Panc1 (cell line): ENCODE data around the gene IL18RAP. TPM values are rescaled to one million over a fixed set of nuclear protein-coding genes. Genes with fewer than 3 reads are reported as not detected.

Experiments
- ATAC-seq: fragments of 200-7000 bp; cut with Tn5 transposase; 2 replicates; pipeline ENCODE4 v1.9.1; 2020; ENCODE audit warnings: mild to moderate bottlenecking, moderate library complexity
- Bru-seq: library from RNA; stranded (reverse); fragments of 400-500 nt; gene quantifications from one replicate; lab custom pipeline; 2021; lab: Mats Ljungman, UMichigan
- BruChase-seq, 2 experiments: library from RNA; stranded (reverse); fragments of 400-500 nt; gene quantifications; one replicate each; lab custom pipeline; 2021; lab: Mats Ljungman, UMichigan
- BruUV-seq: library from RNA; stranded (reverse); fragments of 400-500 nt; replicated peaks from 2 replicates; lab custom pipeline; 2021; lab: Mats Ljungman, UMichigan
- CTCF ChIA-PET: fragments of 300-600 bp; sonication (Branson Sonifier 250); formaldehyde crosslinking; loops from one replicate; lab custom pipeline; 2022; ENCODE audit warnings: antibody characterized with exemption; lab: Charles Lee
- POLR2A ChIA-PET: fragments of 300-600 bp; sonication (Branson Sonifier 250); formaldehyde crosslinking; loops from one replicate; lab custom pipeline; 2022; ENCODE audit warnings: antibody characterized with exemption; lab: Charles Lee
- DNase-seq: peaks from one replicate; pipeline ENCODE4 v3.0.0-alpha.2; 2010; ENCODE audit warnings: low read depth, low spot score
- H3K27ac ChIP-seq: 2 replicates; pipeline ENCODE4 v1.5.1; 2011; ENCODE audit warnings: mild to moderate bottlenecking, low read length, inconsistent platforms
- H3K27me3 ChIP-seq: fragments of 200-500 bp; sonication (Bioruptor generic); 2 replicates; pipeline ENCODE4 v1.6.0; 2014; ENCODE audit warnings: low read length, inconsistent platforms; ENCODE audit not compliant: control insufficient read depth, insufficient read depth
- H3K36me3 ChIP-seq: fragments of 200-500 bp; sonication (Bioruptor generic); 2 replicates; pipeline ENCODE4 v1.5.1; 2014; ENCODE audit warnings: inconsistent platforms, mild to moderate bottlenecking, low read length, moderate library complexity; ENCODE audit not compliant: control insufficient read depth, insufficient read depth
- H3K4me1 ChIP-seq: 2 replicates; pipeline ENCODE4 v1.5.1; 2011; ENCODE audit warnings: inconsistent platforms, mild to moderate bottlenecking, low read length, moderate library complexity; ENCODE audit not compliant: control insufficient read depth, insufficient read depth
- H3K4me3 ChIP-seq, 2 experiments: 2 replicates each; pipeline ENCODE4 v1.5.1; 2011 to 2012; ENCODE audit warnings: low read depth in 2 of 2, low read length in 2 of 2, mild to moderate bottlenecking in 2 of 2, inconsistent platforms in 1 of 2, moderate library complexity in 1 of 2
- H3K9me3 ChIP-seq: fragments of 200-500 bp; sonication (Bioruptor generic); 2 replicates; pipeline ENCODE4 v1.5.1; 2014; ENCODE audit warnings: low read depth, mild to moderate bottlenecking, inconsistent platforms, low read length, moderate library complexity; ENCODE audit not compliant: control insufficient read depth, insufficient read depth
- CTCF ChIP-seq: fragments of 450-650 bp; IDR thresholded peaks from 2 replicates; pipeline ENCODE4 v1.5.1; 2017; ENCODE audit warnings: mild to moderate bottlenecking
- POLR2AphosphoS5 ChIP-seq: IDR thresholded peaks from 2 replicates; pipeline ENCODE4 v1.6.1; 2012; ENCODE audit warnings: mild to moderate bottlenecking, low read depth, low read length, moderate library complexity
- SIN3A ChIP-seq: IDR thresholded peaks from 2 replicates; pipeline ENCODE4 v1.6.1; 2012; ENCODE audit warnings: low read depth, mild to moderate bottlenecking, low read length, moderate library complexity, borderline replicate concordance; ENCODE audit not compliant: insufficient read depth
- TCF7L2 ChIP-seq: IDR thresholded peaks from 2 replicates; pipeline ENCODE4 v1.6.1; 2011; ENCODE audit warnings: mild to moderate bottlenecking, low read depth, low read length, inconsistent platforms
- in situ Hi-C: cut with HindIII; loops from 2 replicates; pipeline ENCODE4 v1.10.0; 2016; ENCODE audit warnings: low sequenced_read_pairs, low pct_unique_long_range_greater_than_20kb
- intact Hi-C: fragments of 100-400 bp; cut with micrococcal nuclease; formaldehyde crosslinking; loops from one replicate; pipeline ENCODE4 v1.10.0; 2022; ENCODE audit not compliant: unreplicated experiment
- long read RNA-seq: library from polyadenylated mRNA; unstranded; transcript quantifications from one replicate; pipeline ENCODE4 v2.0.0, GENCODE V29; 2021; ENCODE audit not compliant: unreplicated experiment
- polyA plus RNA-seq: library from polyadenylated mRNA; unstranded; fragments of >200 nt; gene quantifications from one replicate; pipeline ENCODE4 v1.2.1, GENCODE V29; 2012; ENCODE audit warnings: missing spikeins; ENCODE audit not compliant: insufficient read length
- total RNA-seq: library from RNA; stranded (reverse); gene quantifications from one replicate; pipeline ENCODE4 v1.2.1, GENCODE V29; 2021; ENCODE audit not compliant: unreplicated experiment
- TF ChIP-seq, protein P1 (sequence below), 2 experiments: IDR thresholded peaks; 2 replicates each; pipeline ENCODE4 v1.6.1; 2011 to 2012; ENCODE audit warnings: low read depth in 2 of 2, control low read depth in 1 of 2, low read length in 1 of 2, mild to moderate bottlenecking in 1 of 2, moderate library complexity in 1 of 2; ENCODE audit not compliant: insufficient read depth in 1 of 2

The IL18RAP gene, protein sequence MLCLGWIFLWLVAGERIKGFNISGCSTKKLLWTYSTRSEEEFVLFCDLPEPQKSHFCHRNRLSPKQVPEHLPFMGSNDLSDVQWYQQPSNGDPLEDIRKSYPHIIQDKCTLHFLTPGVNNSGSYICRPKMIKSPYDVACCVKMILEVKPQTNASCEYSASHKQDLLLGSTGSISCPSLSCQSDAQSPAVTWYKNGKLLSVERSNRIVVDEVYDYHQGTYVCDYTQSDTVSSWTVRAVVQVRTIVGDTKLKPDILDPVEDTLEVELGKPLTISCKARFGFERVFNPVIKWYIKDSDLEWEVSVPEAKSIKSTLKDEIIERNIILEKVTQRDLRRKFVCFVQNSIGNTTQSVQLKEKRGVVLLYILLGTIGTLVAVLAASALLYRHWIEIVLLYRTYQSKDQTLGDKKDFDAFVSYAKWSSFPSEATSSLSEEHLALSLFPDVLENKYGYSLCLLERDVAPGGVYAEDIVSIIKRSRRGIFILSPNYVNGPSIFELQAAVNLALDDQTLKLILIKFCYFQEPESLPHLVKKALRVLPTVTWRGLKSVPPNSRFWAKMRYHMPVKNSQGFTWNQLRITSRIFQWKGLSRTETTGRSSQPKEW
- not detected for total RNA-seq
- polyA plus RNA-seq: not detected
- Bru-seq, nascent RNA: not detected
- BruChase-seq, experiment 1, labeled RNA remaining after a 2-hour chase: percentile 3 among the genes with signal in this experiment
- BruChase-seq, experiment 2, labeled RNA remaining after a 6-hour chase: percentile 7 among the genes with signal in this experiment
- long read RNA-seq: 0 reads

DNA sequence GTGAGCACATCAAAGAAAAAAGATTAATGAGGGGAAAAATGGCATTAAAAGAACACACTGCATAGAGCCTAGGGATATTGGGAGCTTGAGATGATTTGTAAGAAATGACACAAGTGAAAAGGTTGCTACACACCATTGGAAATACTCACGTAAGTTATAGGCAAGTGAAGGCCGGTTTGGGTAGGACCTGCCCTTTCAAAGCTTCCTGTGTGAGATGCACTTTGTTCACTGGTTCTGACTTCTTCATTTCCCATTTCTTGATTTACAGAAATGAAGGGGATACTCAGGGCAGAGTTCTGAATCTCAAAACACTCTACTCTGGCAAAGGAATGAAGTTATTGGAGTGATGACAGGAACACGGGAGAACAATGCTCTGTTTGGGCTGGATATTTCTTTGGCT lies at the start of gene IL18RAP:
Gene IL18RAP, plus strand, starts transcription at position 251 of the 400 bp plus-strand sequence. Its CDS starts 118 bp downstream, at position 369.
- DNase-seq (no peak), ATAC-seq (no peak)
- in situ Hi-C loops: no loop called here
- Histone ChIP-seq H3K4me3 (no peak within 1 kb of the TSS), H3K4me1 (no peaks in the 10 kb centered on the region), H3K27ac (no peak within 1 kb of the TSS), H3K27me3 (peaks cover 24% of the 10 kb centered on the region), H3K36me3 (no peaks in the 10 kb centered on the region), H3K9me3 (no peaks in the 10 kb centered on the region)
- intact Hi-C loops: no loop called here
- no TSS peak for BruUV-seq
- POLR2A ChIA-PET: no interaction called here
- TF ChIP-seq TCF7L2 (no peak), SIN3A (no peak), CTCF (no peak), POLR2AphosphoS5 (no peak)
- TF ChIP-seq, protein P1, sequence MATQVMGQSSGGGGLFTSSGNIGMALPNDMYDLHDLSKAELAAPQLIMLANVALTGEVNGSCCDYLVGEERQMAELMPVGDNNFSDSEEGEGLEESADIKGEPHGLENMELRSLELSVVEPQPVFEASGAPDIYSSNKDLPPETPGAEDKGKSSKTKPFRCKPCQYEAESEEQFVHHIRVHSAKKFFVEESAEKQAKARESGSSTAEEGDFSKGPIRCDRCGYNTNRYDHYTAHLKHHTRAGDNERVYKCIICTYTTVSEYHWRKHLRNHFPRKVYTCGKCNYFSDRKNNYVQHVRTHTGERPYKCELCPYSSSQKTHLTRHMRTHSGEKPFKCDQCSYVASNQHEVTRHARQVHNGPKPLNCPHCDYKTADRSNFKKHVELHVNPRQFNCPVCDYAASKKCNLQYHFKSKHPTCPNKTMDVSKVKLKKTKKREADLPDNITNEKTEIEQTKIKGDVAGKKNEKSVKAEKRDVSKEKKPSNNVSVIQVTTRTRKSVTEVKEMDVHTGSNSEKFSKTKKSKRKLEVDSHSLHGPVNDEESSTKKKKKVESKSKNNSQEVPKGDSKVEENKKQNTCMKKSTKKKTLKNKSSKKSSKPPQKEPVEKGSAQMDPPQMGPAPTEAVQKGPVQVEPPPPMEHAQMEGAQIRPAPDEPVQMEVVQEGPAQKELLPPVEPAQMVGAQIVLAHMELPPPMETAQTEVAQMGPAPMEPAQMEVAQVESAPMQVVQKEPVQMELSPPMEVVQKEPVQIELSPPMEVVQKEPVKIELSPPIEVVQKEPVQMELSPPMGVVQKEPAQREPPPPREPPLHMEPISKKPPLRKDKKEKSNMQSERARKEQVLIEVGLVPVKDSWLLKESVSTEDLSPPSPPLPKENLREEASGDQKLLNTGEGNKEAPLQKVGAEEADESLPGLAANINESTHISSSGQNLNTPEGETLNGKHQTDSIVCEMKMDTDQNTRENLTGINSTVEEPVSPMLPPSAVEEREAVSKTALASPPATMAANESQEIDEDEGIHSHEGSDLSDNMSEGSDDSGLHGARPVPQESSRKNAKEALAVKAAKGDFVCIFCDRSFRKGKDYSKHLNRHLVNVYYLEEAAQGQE (IDR thresholded peaks at IDR 0.05; ENCODE audit: insufficient read depth in 1 of 2, low read depth in 2 of 2, low read length in 1 of 2): no peak
- CTCF ChIA-PET: no interaction called here

DNA sequence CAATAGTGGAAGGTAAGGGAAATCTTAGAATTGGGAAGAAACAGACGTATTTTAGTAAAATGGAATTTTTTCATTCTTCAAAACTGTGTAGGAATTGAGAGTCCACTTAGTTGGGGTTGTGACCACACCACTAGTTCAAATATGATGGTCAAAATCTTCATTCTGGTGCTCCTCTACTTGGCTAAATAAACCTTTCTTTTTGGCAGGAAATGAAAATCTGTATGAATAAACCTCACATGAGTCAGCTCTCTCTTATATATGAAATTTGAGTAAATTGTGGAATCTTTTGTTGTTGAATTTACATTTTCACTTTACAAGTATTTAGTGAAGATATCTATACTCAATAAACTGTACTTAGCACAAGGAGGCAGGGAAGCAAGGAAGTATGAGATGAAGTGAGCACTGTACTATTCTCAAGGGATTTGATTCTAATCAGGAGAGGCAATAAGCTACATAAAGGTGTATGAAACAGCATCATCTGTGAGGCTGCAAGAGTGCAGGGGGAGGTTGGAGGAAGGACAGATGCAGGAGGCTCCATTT lies 46.8 kb upstream of the IL18RAP start:
- TF ChIP-seq POLR2AphosphoS5 (no peak), SIN3A (no peak), CTCF (no peak), TCF7L2 (no peak)
- ChIA-PET POLR2A (no interaction called here), CTCF (no interaction called here)
- Histone ChIP-seq H3K27me3 (no peaks in the 10 kb centered on the region; the same call in 1 of the 2 replicates), H3K9me3 (no peaks in the 10 kb centered on the region), H3K4me3 (no peak overlapping the region), H3K36me3 (no peaks in the 10 kb centered on the region; the same call in 1 of the 2 replicates), H3K4me1 (no peaks in the 10 kb centered on the region), H3K27ac (no peak overlapping the region)
- DNase-seq (no peak), ATAC-seq (no peak)
- in situ Hi-C loops (no loop called here), intact Hi-C loops (no loop called here)
- BruUV-seq: no TSS peak
